Measurements from ENCODE around the gene CEACAM7.

Gene CEACAM7

GRCh38 chr19:41703602-41704293 lies 15.7 kb upstream of the CEACAM7 start:
- Histone ChIP-seq H3K27ac (ENCODE audit: low read depth, low read length, poor library complexity, severe bottlenecking) (no peak overlapping the region), H3K4me3 (ENCODE audit: low read depth, low read length, poor library complexity, severe bottlenecking) (no peak overlapping the region), H3F3A (ENCODE audit: insufficient read depth, low read length) (no peaks in the 10 kb centered on the region), H3K36me3 (ENCODE audit: insufficient read depth, low read length) (no peaks in the 10 kb centered on the region), H3K27me3 (ENCODE audit: insufficient read depth, low read length) (no peaks in the 10 kb centered on the region; the same call in 1 of the 2 replicates), H3K4me1 (ENCODE audit: insufficient read depth, low read length, severe bottlenecking) (no peaks in the 10 kb centered on the region), H2AFZ (ENCODE audit: low read length) (no peak overlapping the region), H4K20me1 (ENCODE audit: insufficient read depth, low read length) (no peaks in the 10 kb centered on the region), H3K9me3 (ENCODE audit: low read length) (no peaks in the 10 kb centered on the region), H3K4me2 (ENCODE audit: low read length) (no peak overlapping the region), H3K79me2 (ENCODE audit: insufficient read depth, low read length) (no peaks in the 10 kb centered on the region), H3K9ac (ENCODE audit: low read length) (no peak overlapping the region), H3K9me2 (ENCODE audit: low read depth, low read length) (no peaks in the 10 kb centered on the region)
- TF ChIP-seq EZH2 (IDR thresholded peaks at IDR 0.05; ENCODE audit: borderline replicate concordance, low read length): no peak
- TF ChIP-seq CTCF (IDR thresholded peaks at IDR 0.05; ENCODE audit: low read length): no peak

- Histone ChIP-seq H3K27me3 (ENCODE audit: insufficient read depth, low read length) (no peaks in the 10 kb centered on the region; the same call in 1 of the 2 replicates), H3K9me2 (ENCODE audit: low read depth, low read length) (no peaks in the 10 kb centered on the region), H3K4me3 (ENCODE audit: low read depth, low read length, poor library complexity, severe bottlenecking) (no peak overlapping the region), H3K79me2 (ENCODE audit: insufficient read depth, low read length) (no peaks in the 10 kb centered on the region), H3K36me3 (ENCODE audit: insufficient read depth, low read length) (no peaks in the 10 kb centered on the region), H3K9me3 (ENCODE audit: low read length) (no peaks in the 10 kb centered on the region), H3K27ac (ENCODE audit: low read depth, low read length, poor library complexity, severe bottlenecking) (no peak overlapping the region), H3K9ac (ENCODE audit: low read length) (no peak overlapping the region), H3F3A (ENCODE audit: insufficient read depth, low read length) (no peaks in the 10 kb centered on the region), H2AFZ (ENCODE audit: low read length) (no peak overlapping the region), H4K20me1 (ENCODE audit: insufficient read depth, low read length) (no peaks in the 10 kb centered on the region), H3K4me1 (ENCODE audit: insufficient read depth, low read length, severe bottlenecking) (no peaks in the 10 kb centered on the region), H3K4me2 (ENCODE audit: low read length) (no peak overlapping the region)
- TF ChIP-seq CTCF (IDR thresholded peaks at IDR 0.05; ENCODE audit: low read length) (no peak), EZH2 (IDR thresholded peaks at IDR 0.05; ENCODE audit: borderline replicate concordance, low read length) (no peak)
Measured at GRCh38 chr19:41702171-41702651, 14.1 kb upstream of the CEACAM7 start.

- no peaks in the 10 kb centered on the region for H4K20me1 ChIP-seq (ENCODE audit: insufficient read depth, low read length)
- no peaks in the 10 kb centered on the region; the same call in 1 of the 2 replicates for H3K27me3 ChIP-seq (ENCODE audit: insufficient read depth, low read length)
- H3K9me3 ChIP-seq (ENCODE audit: low read length): no peaks in the 10 kb centered on the region
- TF ChIP-seq CTCF (IDR thresholded peaks at IDR 0.05; ENCODE audit: low read length): peak; percentile 49
- no peak for TF ChIP-seq EZH2 (IDR thresholded peaks at IDR 0.05; ENCODE audit: borderline replicate concordance, low read length)
- no peak overlapping the region for H3K4me3 ChIP-seq (ENCODE audit: low read depth, low read length, poor library complexity, severe bottlenecking)
- no peak overlapping the region for H3K27ac ChIP-seq (ENCODE audit: low read depth, low read length, poor library complexity, severe bottlenecking)
- no peak overlapping the region for H3K4me2 ChIP-seq (ENCODE audit: low read length)
- H3K36me3 ChIP-seq (ENCODE audit: insufficient read depth, low read length): no peaks in the 10 kb centered on the region
- H2AFZ ChIP-seq (ENCODE audit: low read length): no peak overlapping the region
- H3F3A ChIP-seq (ENCODE audit: insufficient read depth, low read length): no peaks in the 10 kb centered on the region
- H3K79me2 ChIP-seq (ENCODE audit: insufficient read depth, low read length): no peaks in the 10 kb centered on the region
- no peaks in the 10 kb centered on the region for H3K9me2 ChIP-seq (ENCODE audit: low read depth, low read length)
- no peak overlapping the region for H3K9ac ChIP-seq (ENCODE audit: low read length)
- H3K4me1 ChIP-seq (ENCODE audit: insufficient read depth, low read length, severe bottlenecking): no peaks in the 10 kb centered on the region
Measured at GRCh38 chr19:41701401-41702075, 13.5 kb upstream of the CEACAM7 start.

Measured in OCI-LY1 (cell line).